Activated CD4-positive, alpha-beta T cell treated with anti-CD3 and anti-CD28 coated beads for 36 hours (primary cell): ENCODE results near the gene RTP5. TPM values are rescaled to one million over a fixed set of nuclear protein-coding genes. Genes with fewer than 3 reads are reported as not detected.
A peak's percentile ranks its signal among the peaks of the same experiment; 100 is the strongest.

Experiments used
- ATAC-seq: fragments of 200-7000 bp; cut with Tn5 transposase; one replicate; pipeline ENCODE4 v1.10.0; 2021; ENCODE audit warnings: mild to moderate bottlenecking, moderate library complexity
- CTCF ChIA-PET: fragments of 350-600 bp; sonication (Branson Sonifier 250); formaldehyde crosslinking; loops from one replicate; lab custom pipeline; 2021; ENCODE audit warnings: antibody characterized with exemption; lab: Charles Lee
- POLR2A ChIA-PET: fragments of 350-600 bp; sonication (Branson Sonifier 250); formaldehyde crosslinking; loops from one replicate; lab custom pipeline; 2021; ENCODE audit warnings: antibody characterized with exemption, inconsistent platforms; lab: Charles Lee
- DNase-seq: peaks from one replicate; pipeline ENCODE4 v3.0.0-alpha.2; 2020
- H3K27ac Mint-ChIP-seq: one replicate; pipeline ENCODE4 v1.8.0; 2021; ENCODE audit warnings: mixed read lengths
- H3K27me3 Mint-ChIP-seq: one replicate; pipeline ENCODE4 v1.8.0; 2021; ENCODE audit warnings: mixed read lengths
- H3K36me3 Mint-ChIP-seq: one replicate; pipeline ENCODE4 v1.8.0; 2021; ENCODE audit warnings: low read depth, mixed read lengths
- H3K4me1 Mint-ChIP-seq: one replicate; pipeline ENCODE4 v1.8.0; 2021; ENCODE audit warnings: mixed read lengths
- H3K4me3 Mint-ChIP-seq: one replicate; pipeline ENCODE4 v1.8.0; 2021; ENCODE audit warnings: mild to moderate bottlenecking, moderate library complexity, mixed read lengths
- H3K9me3 Mint-ChIP-seq: one replicate; pipeline ENCODE4 v1.8.0; 2021; ENCODE audit warnings: low read depth, mixed read lengths
- intact Hi-C, 2 experiments: fragments of 100-400 bp; cut with DNase I in 1 of 2; cut with micrococcal nuclease in 1 of 2; formaldehyde crosslinking; loops; one replicate each; pipeline versions ENCODE4 v1.14.2 to v1.15.1; 2022 to 2024; cut with DNase I, micrococcal nuclease
- total RNA-seq, 2 experiments: library from RNA; stranded (reverse); gene quantifications; one replicate each; pipeline ENCODE4 v1.2.3, GENCODE V29; 2021

RTP5 gene
- total RNA-seq, 2 experiments from 2014 or later = 0.07 TPM; not detected in 1

DNA sequence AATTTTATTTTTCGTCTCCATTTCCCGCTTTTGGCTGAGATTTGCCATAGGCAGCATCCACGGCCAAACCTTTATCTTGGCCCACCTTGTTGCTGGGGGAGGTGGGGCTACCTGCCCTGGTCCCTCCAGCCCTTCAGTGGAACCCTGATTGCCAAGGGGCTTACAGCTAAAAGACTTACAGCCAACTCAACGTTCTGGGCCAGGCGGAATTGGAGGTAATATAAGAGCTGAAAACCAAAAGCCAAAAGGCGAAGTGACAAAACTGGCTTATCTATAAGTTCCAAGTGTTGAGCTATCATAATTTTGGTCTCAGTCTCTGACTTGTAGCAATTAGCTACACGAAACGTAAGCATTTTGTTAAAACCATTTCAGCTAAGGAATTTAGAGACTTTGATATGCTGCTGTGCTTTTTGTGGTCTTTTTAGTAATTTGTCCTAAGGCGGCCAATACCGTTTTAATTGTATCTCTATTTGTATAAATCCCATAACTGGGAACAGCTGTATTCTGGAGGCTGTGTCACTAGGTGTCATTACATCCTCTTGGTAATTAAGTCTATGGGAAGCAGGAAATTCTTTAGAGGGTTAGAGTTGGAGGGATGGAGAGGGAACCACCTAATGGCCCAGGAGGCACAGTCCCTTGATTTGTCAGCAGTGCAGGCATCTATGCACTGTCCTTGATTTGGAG lies 34.9 kb upstream of the RTP5 start:
- no peaks in the 10 kb centered on the region for H3K36me3 Mint-ChIP-seq
- H3K9me3 Mint-ChIP-seq = peaks cover 4% of the 10 kb centered on the region
- H3K4me1 Mint-ChIP-seq = peaks cover 14% of the 10 kb centered on the region
- no peak overlapping the region for H3K27ac Mint-ChIP-seq
- peaks cover 11% of the 10 kb centered on the region for H3K27me3 Mint-ChIP-seq
- CTCF ChIA-PET = interaction anchor here (0.6 to 1.6 kb wide), 6 partner anchors 11 to 49 kb away, joined by 3 to 7 read pairs (median 4); no protein-coding TSS in a partner anchor
- H3K4me3 Mint-ChIP-seq = no peak overlapping the region
- ATAC-seq (no peak), DNase-seq (no peak)
- intact Hi-C loops = no loop called here
- POLR2A ChIA-PET = no interaction called here

DNA sequence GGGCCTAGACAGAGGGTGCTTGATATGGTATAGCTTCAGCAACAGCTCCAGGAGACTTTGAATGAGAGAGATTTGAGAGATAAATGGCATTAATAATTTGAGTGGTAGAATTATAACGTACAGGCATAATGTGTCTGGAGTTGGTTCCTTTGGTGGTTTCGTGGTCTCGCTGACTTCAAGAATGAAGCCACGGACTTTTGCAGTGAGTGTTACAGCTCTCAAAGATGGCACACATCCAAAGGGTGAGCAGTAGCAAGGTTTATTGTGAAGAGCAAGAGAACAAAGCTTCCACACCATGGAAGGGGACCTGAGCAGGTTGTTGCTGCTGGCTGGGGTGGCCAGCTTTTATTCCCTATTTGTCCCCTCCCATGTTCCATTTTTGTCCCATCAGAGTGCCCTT lies 33.9 kb upstream of the RTP5 start:
- Mint-ChIP-seq H3K36me3 (no peaks in the 10 kb centered on the region), H3K27me3 (peaks cover 11% of the 10 kb centered on the region), H3K4me1 (peaks cover 14% of the 10 kb centered on the region), H3K9me3 (peaks cover 4% of the 10 kb centered on the region), H3K27ac (no peak overlapping the region), H3K4me3 (no peak overlapping the region)
- intact Hi-C loops = no loop called here
- peak; percentile 33 for DNase-seq
- ATAC-seq = no peak
- CTCF ChIA-PET = interaction anchor here (1.0 to 1.6 kb wide), 5 partner anchors 9 to 43 kb away, joined by 3 to 7 read pairs (median 4); no protein-coding TSS in a partner anchor
- POLR2A ChIA-PET = no interaction called here

DNA sequence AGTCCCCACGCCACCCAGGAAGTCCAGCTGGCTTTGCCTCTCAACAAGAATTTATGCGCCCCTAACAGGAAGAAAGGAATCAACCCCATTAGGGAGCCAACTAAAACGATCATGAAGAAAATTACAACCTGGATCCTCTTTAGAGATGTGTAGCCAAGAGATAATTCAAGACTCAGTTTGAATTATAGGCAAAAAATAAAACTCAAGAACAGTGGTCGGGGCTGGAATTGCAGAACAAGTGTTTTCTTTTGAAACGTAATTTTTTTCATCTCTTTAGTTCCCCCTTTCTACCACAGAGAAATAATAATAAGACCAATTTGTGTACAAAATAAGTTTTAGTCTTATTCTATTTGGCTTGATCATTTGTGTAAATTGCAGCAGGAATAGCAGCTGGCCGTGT lies 33.2 kb upstream of the RTP5 start:
- H3K36me3 Mint-ChIP-seq = no peaks in the 10 kb centered on the region
- intact Hi-C loops = no loop called here
- H3K4me1 Mint-ChIP-seq = peaks cover 14% of the 10 kb centered on the region
- ChIA-PET POLR2A (no interaction called here), CTCF (interaction anchor here (1.0 kb wide), 1 partner anchor 10 kb away, joined by 4 read pairs; no protein-coding TSS in a partner anchor)
- peaks cover 4% of the 10 kb centered on the region for H3K9me3 Mint-ChIP-seq
- H3K27me3 Mint-ChIP-seq = peaks cover 11% of the 10 kb centered on the region
- no peak overlapping the region for H3K27ac Mint-ChIP-seq
- ATAC-seq (no peak), DNase-seq (no peak)
- no peak overlapping the region for H3K4me3 Mint-ChIP-seq

DNA sequence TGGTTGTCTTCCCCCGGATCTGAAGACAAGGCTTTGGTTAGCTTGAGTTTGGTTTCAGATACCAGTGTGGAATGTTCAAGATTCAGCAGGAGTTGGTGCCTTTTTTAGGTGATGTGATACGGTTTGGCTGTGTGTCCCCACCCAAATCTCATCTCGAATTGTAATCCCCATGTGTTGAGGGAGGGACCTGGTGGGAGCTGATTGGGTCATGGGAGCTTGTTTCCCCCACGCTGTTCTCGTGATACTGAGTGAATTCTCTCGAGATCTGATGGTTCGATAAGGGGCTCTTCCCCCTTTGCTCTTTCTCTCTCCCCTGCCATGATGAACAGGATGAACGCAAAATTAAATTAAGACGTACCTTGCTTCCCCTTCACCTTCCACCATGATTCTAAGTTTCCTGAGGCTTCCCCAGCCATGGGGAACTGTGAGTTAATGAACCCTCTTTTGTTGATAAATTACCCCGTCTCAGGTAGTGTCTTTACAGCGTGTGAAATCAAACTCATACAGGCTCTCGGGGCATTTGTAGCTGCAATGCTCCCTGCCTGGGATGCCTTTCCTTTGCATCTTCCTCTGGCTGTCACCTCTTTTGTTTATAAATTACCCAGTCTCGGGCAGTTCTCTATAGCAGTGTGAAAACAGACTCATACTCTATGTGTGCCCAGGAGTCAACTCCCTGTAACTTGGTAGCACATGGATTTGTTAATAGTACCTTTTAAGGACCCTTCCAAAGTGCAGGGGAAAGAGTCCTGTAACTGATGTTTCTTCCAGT lies 32.1 kb upstream of the RTP5 start:
- Mint-ChIP-seq H3K4me1 (peaks cover 14% of the 10 kb centered on the region), H3K27ac (no peak overlapping the region), H3K9me3 (peaks cover 4% of the 10 kb centered on the region), H3K4me3 (no peak overlapping the region), H3K36me3 (no peaks in the 10 kb centered on the region), H3K27me3 (peaks cover 7% of the 10 kb centered on the region)
- CTCF ChIA-PET = no interaction called here
- ATAC-seq (no peak), DNase-seq (peak; percentile 0)
- intact Hi-C loops = no loop called here
- POLR2A ChIA-PET = no interaction called here

DNA sequence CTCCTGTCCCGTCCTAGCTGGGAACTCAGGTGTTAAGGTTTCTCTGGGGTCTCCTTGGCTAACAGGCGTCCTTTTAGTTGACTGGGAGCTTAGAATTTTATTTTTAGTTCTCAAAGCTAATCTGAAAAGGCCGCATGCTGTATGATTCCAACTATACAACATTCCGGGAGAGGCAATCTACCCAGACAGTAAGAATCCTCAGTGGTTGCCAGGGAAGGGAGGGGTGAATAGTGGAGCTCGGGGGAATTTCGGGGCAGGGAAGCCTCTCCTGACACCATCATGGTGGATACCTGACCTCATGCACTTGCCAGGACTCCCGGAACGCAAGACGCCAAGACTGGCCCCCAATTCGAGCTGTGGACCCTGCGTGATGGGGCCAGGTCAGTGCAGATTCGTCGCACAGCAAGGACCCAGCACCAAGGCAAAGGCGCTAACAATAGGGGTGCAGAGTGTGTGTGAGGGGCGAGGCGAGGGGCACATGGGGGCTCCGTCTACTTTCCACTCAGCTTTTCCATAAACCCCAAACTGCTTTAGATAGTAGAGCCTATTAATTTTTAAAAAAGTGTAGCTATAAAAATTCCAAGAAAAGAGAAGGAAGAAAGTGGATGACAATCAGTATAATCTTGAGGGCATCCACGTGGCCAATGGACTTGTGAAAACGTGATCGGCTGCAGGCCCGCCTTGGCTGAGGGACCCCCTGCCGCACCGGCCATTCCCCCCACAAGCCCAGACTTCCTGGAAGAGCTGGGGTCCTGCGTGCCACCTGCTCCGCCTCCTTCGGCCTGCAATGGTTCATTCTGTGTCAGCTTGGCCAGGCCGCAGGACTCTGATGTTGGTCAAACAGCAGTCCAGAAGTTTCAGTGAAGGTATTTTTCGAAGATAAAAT lies 28.1 kb upstream of the RTP5 start:
- ChIA-PET POLR2A (no interaction called here), CTCF (interaction anchor here (0.7 to 1.0 kb wide), 3 partner anchors 27 to 107 kb away, joined by 3 read pairs; partner anchors contain the start of gene D2HGDH)
- Mint-ChIP-seq H3K9me3 (no peaks in the 10 kb centered on the region), H3K36me3 (no peaks in the 10 kb centered on the region), H3K27ac (no peak overlapping the region), H3K4me1 (peaks cover 40% of the 10 kb centered on the region), H3K27me3 (peaks cover 5% of the 10 kb centered on the region), H3K4me3 (no peak overlapping the region)
- intact Hi-C loops = loop anchor here in 1 of 2 experiments (5.0 kb wide), 2 partner anchors 79 to 399 kb away; no protein-coding TSS in a partner anchor
- no peak for ATAC-seq
- peak; percentile 7 for DNase-seq

DNA sequence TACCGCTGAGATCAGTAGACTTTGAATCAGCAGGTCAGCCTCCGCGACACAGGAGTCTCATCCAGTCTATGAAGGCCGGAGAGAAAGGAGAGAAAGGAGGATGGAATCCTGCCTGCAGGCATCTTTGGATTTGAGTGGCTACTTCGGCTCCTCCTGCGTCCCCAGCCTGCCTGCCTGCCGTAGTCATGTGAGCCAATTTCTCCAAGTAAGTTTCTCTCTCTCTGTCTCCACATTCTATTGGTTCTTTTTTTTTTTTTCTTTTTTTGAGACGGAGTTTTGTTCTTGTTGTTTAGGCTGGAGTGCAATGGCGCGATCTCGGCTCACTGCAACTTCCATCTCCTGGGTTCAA lies 27.5 kb upstream of the RTP5 start:
- H3K9me3 Mint-ChIP-seq = no peaks in the 10 kb centered on the region
- H3K27me3 Mint-ChIP-seq = peaks cover 5% of the 10 kb centered on the region
- peaks cover 40% of the 10 kb centered on the region for H3K4me1 Mint-ChIP-seq
- CTCF ChIA-PET = interaction anchor here (0.8 to 1.0 kb wide), 2 partner anchors 27 to 36 kb away, joined by 3 read pairs; no protein-coding TSS in a partner anchor
- ATAC-seq (no peak), DNase-seq (no peak)
- H3K36me3 Mint-ChIP-seq = peaks cover 3% of the 10 kb centered on the region
- H3K4me3 Mint-ChIP-seq = no peak overlapping the region
- H3K27ac Mint-ChIP-seq = no peak overlapping the region
- POLR2A ChIA-PET = no interaction called here
- intact Hi-C loops = loop anchor here in 1 of 2 experiments (5.0 kb wide), 2 partner anchors 80 to 400 kb away; no protein-coding TSS in a partner anchor

DNA sequence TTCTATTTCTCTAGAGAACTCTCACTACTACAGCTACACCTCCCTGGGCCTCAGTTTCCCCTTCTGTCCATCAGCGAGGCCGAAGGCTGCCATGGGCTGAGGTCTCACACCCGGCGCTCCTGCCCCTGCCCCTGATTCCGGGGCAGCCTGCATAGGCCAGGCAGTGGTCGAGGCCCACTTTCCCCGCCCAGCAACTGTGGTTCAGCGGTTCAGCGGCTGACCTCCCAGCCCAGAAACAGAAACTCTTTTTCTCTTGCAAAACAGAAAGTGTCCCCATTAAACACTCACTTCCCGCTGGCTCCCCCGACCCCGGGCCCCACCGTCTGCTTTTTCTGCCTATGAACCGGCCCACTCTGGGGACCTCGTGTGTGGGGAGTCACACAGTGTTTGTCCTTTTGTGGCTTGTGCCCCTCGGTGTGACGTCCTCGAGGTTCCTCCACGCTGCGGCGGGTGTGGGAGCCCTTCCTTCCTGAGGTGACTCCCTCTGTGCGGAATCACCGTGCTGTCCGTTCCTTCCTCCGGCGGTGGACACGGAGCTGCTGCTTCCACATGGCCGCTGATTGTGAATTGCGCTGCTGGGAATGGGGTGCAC lies 26.8 kb upstream of the RTP5 start:
- H3K27me3 Mint-ChIP-seq = no peaks in the 10 kb centered on the region
- peak; percentile 65 for DNase-seq
- ATAC-seq = peak; percentile 24
- ChIA-PET POLR2A (interaction anchor here (1.0 kb wide), 1 partner anchor 143 kb away, joined by 3 read pairs; no protein-coding TSS in a partner anchor), CTCF (no interaction called here)
- peaks cover 40% of the 10 kb centered on the region for H3K4me1 Mint-ChIP-seq
- no peaks in the 10 kb centered on the region for H3K9me3 Mint-ChIP-seq
- H3K27ac Mint-ChIP-seq = peak overlapping the region; percentile 67
- intact Hi-C loops = loop anchor here in 1 of 2 experiments (5.0 kb wide), 2 partner anchors 80 to 400 kb away; no protein-coding TSS in a partner anchor
- peaks cover 3% of the 10 kb centered on the region for H3K36me3 Mint-ChIP-seq
- peak overlapping the region; percentile 45 for H3K4me3 Mint-ChIP-seq

DNA sequence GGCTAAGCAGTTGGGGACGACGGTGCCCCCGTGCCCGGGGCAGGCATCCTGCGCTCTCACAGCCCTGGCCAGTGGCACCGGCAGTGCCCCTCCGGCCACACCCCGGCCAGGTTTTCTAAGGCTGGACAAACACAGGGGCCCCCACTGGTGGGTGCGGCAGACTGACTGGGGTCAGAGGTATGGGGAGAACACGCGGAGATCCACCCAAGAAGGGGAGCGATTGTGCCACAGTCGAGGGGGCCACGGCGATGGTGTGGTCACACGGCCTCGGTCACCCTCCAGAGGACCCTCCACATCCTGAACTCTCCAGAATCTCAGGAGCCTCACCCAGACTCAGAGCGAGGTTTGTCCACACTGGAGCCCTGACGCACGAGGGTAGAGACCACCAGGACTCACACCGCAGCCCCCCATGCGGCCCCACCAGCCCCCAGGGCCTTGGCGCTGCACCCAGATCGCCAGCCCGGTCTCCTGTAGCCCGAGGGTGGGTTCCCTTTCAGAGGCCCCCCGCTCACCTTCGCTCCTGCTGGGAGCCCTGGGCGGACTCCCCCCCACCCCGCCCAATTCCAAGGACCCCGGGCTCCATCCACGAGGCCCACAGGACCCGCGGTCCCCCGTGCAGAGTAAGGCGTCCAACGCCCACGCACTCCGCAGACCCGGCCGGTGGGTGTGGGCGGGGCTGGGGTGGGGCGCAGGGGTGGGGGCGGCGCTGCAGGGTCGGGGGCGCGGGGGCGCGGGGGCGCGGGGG lies 26.0 kb upstream of the RTP5 start:
- peaks cover 3% of the 10 kb centered on the region for H3K36me3 Mint-ChIP-seq
- peak overlapping the region; percentile 67 for H3K27ac Mint-ChIP-seq
- ATAC-seq (no peak), DNase-seq (no peak)
- ChIA-PET CTCF (interaction anchor here (0.8 to 2.0 kb wide), 3 partner anchors 35 to 156 kb away, joined by 3 to 6 read pairs (median 4); no protein-coding TSS in a partner anchor), POLR2A (interaction anchor here (1.0 to 1.4 kb wide), 4 partner anchors 16 to 143 kb away, joined by 3 to 13 read pairs (median 4); no protein-coding TSS in a partner anchor)
- no peaks in the 10 kb centered on the region for H3K9me3 Mint-ChIP-seq
- peak overlapping the region; percentile 45 for H3K4me3 Mint-ChIP-seq
- H3K27me3 Mint-ChIP-seq = no peaks in the 10 kb centered on the region
- peaks cover 39% of the 10 kb centered on the region for H3K4me1 Mint-ChIP-seq
- intact Hi-C loops = loop anchor here in 1 of 2 experiments (1.0 to 5.0 kb wide), 8 partner anchors 16 to 401 kb away; partner anchors contain the start of genes D2HGDH and DTYMK

DNA sequence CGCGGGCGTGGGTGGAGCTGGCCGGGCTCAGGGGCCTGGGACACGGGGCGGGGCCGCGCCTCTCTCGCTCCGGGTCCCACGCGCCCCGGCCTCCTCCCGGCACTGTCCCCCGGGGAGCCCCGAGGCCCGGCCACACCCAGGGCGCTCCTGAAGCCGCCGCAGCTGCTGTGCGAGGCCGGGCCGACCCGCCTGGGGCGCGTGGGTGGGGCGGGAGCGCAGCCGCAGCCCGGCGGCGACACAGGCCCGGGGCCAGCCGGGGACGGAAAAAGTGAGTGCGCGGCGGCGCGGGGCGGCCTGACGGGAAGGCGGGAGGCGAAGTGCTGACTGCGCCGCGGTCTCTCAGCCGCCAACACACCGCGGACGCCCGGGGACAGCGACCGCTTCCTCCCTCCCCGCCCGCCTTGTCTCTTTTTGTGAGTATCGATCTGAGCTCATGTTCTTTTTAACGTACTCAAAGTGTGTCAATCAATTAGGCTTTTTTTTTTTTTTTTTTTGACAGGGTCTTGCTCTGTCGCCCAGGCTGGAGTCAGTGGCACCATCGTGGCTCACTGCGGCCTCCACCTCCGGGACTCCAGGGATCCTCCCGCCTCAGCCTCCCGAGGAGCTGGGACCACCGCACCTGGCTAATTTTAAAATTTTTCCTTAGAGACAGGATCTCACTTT lies 25.3 kb upstream of the RTP5 start:
- Mint-ChIP-seq H3K27ac (peak overlapping the region; percentile 85), H3K4me3 (peak overlapping the region; percentile 67), H3K27me3 (no peaks in the 10 kb centered on the region), H3K36me3 (peaks cover 6% of the 10 kb centered on the region), H3K4me1 (peaks cover 36% of the 10 kb centered on the region), H3K9me3 (no peaks in the 10 kb centered on the region)
- DNase-seq (peak; percentile 95), ATAC-seq (peak; percentile 82)
- CTCF ChIA-PET = interaction anchor here (0.8 to 2.0 kb wide), 6 partner anchors 10 to 156 kb away, joined by 3 to 6 read pairs (median 4); no protein-coding TSS in a partner anchor
- POLR2A ChIA-PET = interaction anchor here (0.6 to 1.4 kb wide), 6 partner anchors 15 to 146 kb away, joined by 3 to 13 read pairs (median 4); no protein-coding TSS in a partner anchor
- intact Hi-C loops = loop anchor here in 1 of 2 experiments (1.0 to 5.0 kb wide), 8 partner anchors 15 to 402 kb away; partner anchors contain the start of genes D2HGDH and DTYMK
